Measurements from ENCODE around the gene KIF26B. TPM values are rescaled to one million over a fixed set of nuclear protein-coding genes. Genes with fewer than 3 reads are reported as not detected.
"Not testable (repeated sequence)": the region's sequence is repeated elsewhere in the genome, so short reads cannot be mapped to it uniquely, and the experiment has no call there.

Gene KIF26B
- total RNA-seq, 1 donor from 2014 or later = 5.1 TPM

- H3K4me3 Mint-ChIP-seq (ENCODE audit: low read depth) = no peak overlapping the region
- H3K36me3 Mint-ChIP-seq (ENCODE audit: insufficient read depth) = no peaks in the 10 kb centered on the region
- no peaks in the 10 kb centered on the region for H3K27me3 Mint-ChIP-seq
- TF ChIP-seq CTCF (IDR thresholded peaks at IDR 0.05; ENCODE audit: unreplicated experiment) = no peak
- H3K9me3 Mint-ChIP-seq (ENCODE audit: low read depth) = no peaks in the 10 kb centered on the region
- H3K27ac Mint-ChIP-seq = peak overlapping the region; percentile 39
- H3K4me1 Mint-ChIP-seq (ENCODE audit: low read depth) = peaks cover 4% of the 10 kb centered on the region
- DNase-seq (ENCODE audit: low spot score, unreplicated experiment) = no peak
Measured at GRCh38 chr1:245356891-245357585, 202.3 kb downstream of the KIF26B start.

GRCh38 chr1:245359101-245359680 is 204.4 kb downstream of the KIF26B start:
- DNase-seq (ENCODE audit: low spot score, unreplicated experiment); H3K9me3 Mint-ChIP-seq (ENCODE audit: low read depth); H3K4me1 Mint-ChIP-seq (ENCODE audit: low read depth); H3K4me3 Mint-ChIP-seq (ENCODE audit: low read depth); H3K36me3 Mint-ChIP-seq (ENCODE audit: insufficient read depth); H3K27me3 Mint-ChIP-seq; H3K27ac Mint-ChIP-seq: not testable (repeated sequence)

GRCh38 chr1:245361065-245361464 is 206.3 kb downstream of the KIF26B start:
- H3K36me3 Mint-ChIP-seq (ENCODE audit: insufficient read depth) = no peaks in the 10 kb centered on the region
- DNase-seq (ENCODE audit: low spot score, unreplicated experiment) = no peak
- no peak overlapping the region for H3K27ac Mint-ChIP-seq
- H3K27me3 Mint-ChIP-seq = no peaks in the 10 kb centered on the region
- no peak for TF ChIP-seq CTCF (IDR thresholded peaks at IDR 0.05; ENCODE audit: unreplicated experiment)
- no peaks in the 10 kb centered on the region for H3K9me3 Mint-ChIP-seq (ENCODE audit: low read depth)
- H3K4me1 Mint-ChIP-seq (ENCODE audit: low read depth) = peaks cover 24% of the 10 kb centered on the region
- H3K4me3 Mint-ChIP-seq (ENCODE audit: low read depth) = no peak overlapping the region

- H3K9me3 Mint-ChIP-seq (ENCODE audit: low read depth) = no peaks in the 10 kb centered on the region
- no peaks in the 10 kb centered on the region for H3K27me3 Mint-ChIP-seq
Measured at GRCh38 chr1:245361951-245362350, 207.2 kb downstream of the KIF26B start.

GRCh38 chr1:245363461-245364200 is 208.8 kb downstream of the KIF26B start:
- peaks cover 2% of the 10 kb centered on the region for H3K36me3 Mint-ChIP-seq (ENCODE audit: insufficient read depth)
- H3K9me3 Mint-ChIP-seq (ENCODE audit: low read depth) = no peaks in the 10 kb centered on the region
- no peak for TF ChIP-seq CTCF (IDR thresholded peaks at IDR 0.05; ENCODE audit: unreplicated experiment)
- no peaks in the 10 kb centered on the region for H3K27me3 Mint-ChIP-seq
- no peak for DNase-seq (ENCODE audit: low spot score, unreplicated experiment)
- H3K27ac Mint-ChIP-seq = no peak overlapping the region
- H3K4me3 Mint-ChIP-seq (ENCODE audit: low read depth) = no peak overlapping the region
- H3K4me1 Mint-ChIP-seq (ENCODE audit: low read depth) = peaks cover 20% of the 10 kb centered on the region

More at GRCh38 chr1:245361951-245362350, 207.2 kb downstream of the KIF26B start:
- H3K36me3 Mint-ChIP-seq (ENCODE audit: insufficient read depth) = no peaks in the 10 kb centered on the region
- no peak for TF ChIP-seq CTCF (IDR thresholded peaks at IDR 0.05; ENCODE audit: unreplicated experiment)
- peaks cover 20% of the 10 kb centered on the region for H3K4me1 Mint-ChIP-seq (ENCODE audit: low read depth)
- H3K27ac Mint-ChIP-seq = no peak overlapping the region
- no peak for DNase-seq (ENCODE audit: low spot score, unreplicated experiment)
- H3K4me3 Mint-ChIP-seq (ENCODE audit: low read depth) = no peak overlapping the region

Measured in progenitor cell of endocrine pancreas (in vitro differentiated cells).